Common myeloid progenitor, CD34-positive (primary cell): ENCODE measurements around the gene TANGO2.
"Not testable (repeated sequence)": the region's sequence is repeated elsewhere in the genome, so short reads cannot be mapped to it uniquely, and the experiment has no call there.

ENCODE experiments used
- CTCF ChIA-PET: fragments of 350-600 bp; sonication (Branson Sonifier 250); formaldehyde crosslinking; loops from one replicate; lab custom pipeline; 2021; ENCODE audit warnings: antibody characterized with exemption; lab: Charles Lee
- POLR2A ChIA-PET: fragments of 350-600 bp; sonication (Branson Sonifier 250); formaldehyde crosslinking; loops from one replicate; lab custom pipeline; 2021; ENCODE audit warnings: antibody characterized with exemption; lab: Charles Lee
- DNase-seq, 3 donors: peaks; one replicate each; pipeline versions ENCODE4 v3.0.0 to v3.0.0-alpha.2; 2013
- H3K27ac ChIP-seq, 2 experiments: 1 replicate in 1 of 2; 2 replicates in 1 of 2; pipeline ENCODE4 v1.7.0; 2013; ENCODE audit warnings: inconsistent platforms in 2 of 2, low read length in 2 of 2, mild to moderate bottlenecking in 2 of 2, low read depth in 1 of 2, moderate library complexity in 1 of 2; ENCODE audit not compliant: severe bottlenecking in 2 of 2, insufficient read depth in 1 of 2, poor library complexity in 1 of 2
- H3K27me3 ChIP-seq, 5 experiments: replicated peaks in 2 of 5; 1 replicate in 3 of 5; 2 replicates in 2 of 5; pipeline versions ENCODE4 v1.6.1 to v1.7.0; 2013; ENCODE audit warnings: low read length in 4 of 5, mild to moderate bottlenecking in 2 of 5, moderate library complexity in 2 of 5, inconsistent platforms in 1 of 5; ENCODE audit not compliant: insufficient read depth in 5 of 5, control insufficient read depth in 4 of 5
- H3K36me3 ChIP-seq, 4 experiments: 1 replicate in 2 of 4; 2 replicates in 2 of 4; pipeline versions ENCODE4 v1.6.1 to v1.7.0; 2013; ENCODE audit warnings: low read length in 3 of 4, control low read depth in 1 of 4, mild to moderate bottlenecking in 1 of 4; ENCODE audit not compliant: control insufficient read depth in 4 of 4, insufficient read depth in 4 of 4
- H3K4me1 ChIP-seq, 4 experiments: 1 replicate in 3 of 4; 2 replicates in 1 of 4; pipeline versions ENCODE4 v1.6.1 to v1.7.1; 2013; ENCODE audit warnings: low read length in 3 of 4, mild to moderate bottlenecking in 3 of 4, control low read depth in 1 of 4, inconsistent platforms in 1 of 4, moderate library complexity in 1 of 4; ENCODE audit not compliant: control insufficient read depth in 4 of 4, insufficient read depth in 4 of 4; ENCODE audit errors: control extremely low read depth in 1 of 4
- H3K4me3 ChIP-seq, 7 experiments: 1 replicate in 4 of 7; 2 replicates in 3 of 7; pipeline versions ENCODE4 v1.5.1 to v1.7.0; 2013; ENCODE audit warnings: mild to moderate bottlenecking in 7 of 7, low read length in 6 of 7, moderate library complexity in 6 of 7, inconsistent platforms in 2 of 7, low read depth in 2 of 7, control low read depth in 1 of 7; ENCODE audit not compliant: insufficient read depth in 4 of 7, control insufficient read depth in 1 of 7; ENCODE audit errors: extremely low read depth in 1 of 7
- H3K9me3 ChIP-seq, 5 experiments: 1 replicate in 4 of 5; 2 replicates in 1 of 5; pipeline versions ENCODE4 v1.6.1 to v1.7.1; 2013; ENCODE audit warnings: low read length in 4 of 5, mild to moderate bottlenecking in 2 of 5, inconsistent platforms in 1 of 5, low read depth in 1 of 5, moderate library complexity in 1 of 5; ENCODE audit not compliant: control insufficient read depth in 4 of 5, insufficient read depth in 2 of 5; ENCODE audit errors: control extremely low read depth in 1 of 5
- WGBS: methylation state at CpG from one replicate; pipeline ENCODE4 v1.1.5; 2013; ENCODE audit not compliant: insufficient coverage; 5-methylcytosine and 5-hydroxymethylcytosine counted together

Gene TANGO2

GRCh38 chr22:20064140-20064480 is 43.2 kb downstream of the TANGO2 start:
- no peak for DNase-seq
- POLR2A ChIA-PET: no interaction called here
- Histone ChIP-seq H3K27me3 (no peaks in the 10 kb centered on the region), H3K9me3 (no peaks in the 10 kb centered on the region), H3K4me3 (no peak overlapping the region), H3K4me1 (peaks cover 0 to 8% (median 0%) of the 10 kb centered on the region in 4 experiments), H3K27ac (no peak overlapping the region), H3K36me3 (peaks cover 2 to 51% (median 27%) of the 10 kb centered on the region in 4 experiments)
- WGBS: 92% methylated on average over 2 of the region's 3 CpGs
- CTCF ChIA-PET: no interaction called here

GRCh38 chr22:20064545-20065262 is 43.8 kb downstream of the TANGO2 start:
- H3K9me3 ChIP-seq: no peaks in the 10 kb centered on the region
- H3K27ac ChIP-seq: no peak overlapping the region
- H3K27me3 ChIP-seq: no peaks in the 10 kb centered on the region
- 93% methylated on average over 16 of the region's 18 CpGs for WGBS
- peaks cover 2 to 48% (median 27%) of the 10 kb centered on the region in 4 experiments for H3K36me3 ChIP-seq
- no peak overlapping the region for H3K4me3 ChIP-seq
- no peak for DNase-seq
- ChIA-PET CTCF (no interaction called here), POLR2A (no interaction called here)
- peaks cover 0 to 8% (median 0%) of the 10 kb centered on the region in 4 experiments for H3K4me1 ChIP-seq

- H3K9me3 ChIP-seq: no peaks in the 10 kb centered on the region
- 97% methylated on average over 14 of the region's 14 CpGs for WGBS
- H3K27ac ChIP-seq: no peak overlapping the region
- H3K4me3 ChIP-seq: no peak overlapping the region
- no peak for DNase-seq
- H3K4me1 ChIP-seq: peaks cover 0 to 8% (median 0%) of the 10 kb centered on the region in 4 experiments
- H3K27me3 ChIP-seq: no peaks in the 10 kb centered on the region
- CTCF ChIA-PET: no interaction called here
- POLR2A ChIA-PET: no interaction called here
- peaks cover 2 to 43% (median 23%) of the 10 kb centered on the region in 4 experiments for H3K36me3 ChIP-seq
Measured at GRCh38 chr22:20065896-20066616, 45.1 kb downstream of the TANGO2 start.

- ChIA-PET CTCF (interaction anchor here (1.1 kb wide), 1 partner anchor 116 kb away, joined by 3 read pairs; no protein-coding TSS in a partner anchor), POLR2A (interaction anchor here (0.6 kb wide), 1 partner anchor 71 kb away, joined by 5 read pairs; no protein-coding TSS in a partner anchor)
- 95% methylated on average over 6 of the region's 11 CpGs for WGBS
- no peaks in the 10 kb centered on the region for H3K9me3 ChIP-seq
- peaks cover 2 to 36% (median 20%) of the 10 kb centered on the region in 4 experiments for H3K36me3 ChIP-seq
- H3K4me1 ChIP-seq: peaks cover 0 to 8% (median 0%) of the 10 kb centered on the region in 4 experiments
- H3K27ac ChIP-seq: no peak overlapping the region
- no peak overlapping the region for H3K4me3 ChIP-seq
- H3K27me3 ChIP-seq: no peaks in the 10 kb centered on the region
- no peak for DNase-seq
Measured at GRCh38 chr22:20066617-20067383, 45.9 kb downstream of the TANGO2 start.

- H3K4me1 ChIP-seq, H3K27ac ChIP-seq, DNase-seq, H3K9me3 ChIP-seq, H3K4me3 ChIP-seq, H3K27me3 ChIP-seq: not testable (repeated sequence)
- peaks cover 2 to 30% (median 17%) of the 10 kb centered on the region in 4 experiments for H3K36me3 ChIP-seq
- ChIA-PET CTCF (interaction anchor here (1.0 to 1.1 kb wide), 2 partner anchors 9 to 117 kb away, joined by 3 read pairs; no protein-coding TSS in a partner anchor), POLR2A (interaction anchor here (0.6 kb wide), 1 partner anchor 72 kb away, joined by 5 read pairs; no protein-coding TSS in a partner anchor)
- WGBS: 100% methylated on average over 3 of the region's 3 CpGs
Measured at GRCh38 chr22:20067384-20067682, 46.4 kb downstream of the TANGO2 start.

- CTCF ChIA-PET: no interaction called here
- Histone ChIP-seq H3K4me1 (peaks cover 0 to 7% (median 0%) of the 10 kb centered on the region in 4 experiments), H3K27ac (no peak overlapping the region), H3K4me3 (no peak overlapping the region), H3K36me3 (peaks cover 2 to 17% (median 10%) of the 10 kb centered on the region in 4 experiments), H3K27me3 (no peaks in the 10 kb centered on the region), H3K9me3 (no peaks in the 10 kb centered on the region)
- WGBS: 90% methylated on average over 5 of the region's 7 CpGs
- no peak for DNase-seq
- POLR2A ChIA-PET: no interaction called here
Measured at GRCh38 chr22:20068640-20069039, 47.7 kb downstream of the TANGO2 start.
